HCT116 (cell line): ENCODE measurements around the gene VPS37B. TPM values are rescaled to one million over a fixed set of nuclear protein-coding genes. Genes with fewer than 3 reads are reported as not detected.

Source experiments
- ATAC-seq: fragments of 200-7000 bp; cut with Tn5 transposase; 2 replicates; pipeline ENCODE4 v1.9.1; 2020; ENCODE audit warnings: mild to moderate bottlenecking, moderate library complexity
- BruUV-seq: library from RNA; stranded (reverse); fragments of 400-500 nt; replicated peaks from 2 replicates; lab custom pipeline; 2021; lab: Mats Ljungman, UMichigan
- CTCF ChIA-PET: fragments of 300-600 bp; sonication (Branson Sonifier 250); formaldehyde crosslinking; loops from one replicate; lab custom pipeline; 2021; ENCODE audit warnings: antibody characterized with exemption; lab: Charles Lee
- POLR2A ChIA-PET: fragments of 300-600, 350-600 bp; sonication (Branson Sonifier 250); formaldehyde crosslinking; loops from one replicate; lab custom pipeline; 2021; ENCODE audit warnings: antibody characterized with exemption; lab: Charles Lee
- RAD21 ChIA-PET, 2 experiments: fragments of 300-600 bp; sonication (Branson Sonifier 250); formaldehyde crosslinking; loops; one replicate each; lab custom pipeline; 2023; ENCODE audit warnings: low total read pairs in 2 of 2; ENCODE audit not compliant: uncharacterized antibody in 2 of 2, unreplicated experiment in 2 of 2, low non-redundant PET in 1 of 2; lab: Charles Lee
- DNase-seq: peaks from one replicate; pipeline ENCODE4 v3.0.0-alpha.2; 2010; ENCODE audit warnings: low read depth, low spot score
- H2AFZ ChIP-seq: fragments of 200-600 bp; shearing (Covaris generic), sonication (generic); 2 replicates; pipeline ENCODE4 v1.6.1; 2017; ENCODE audit warnings: low read depth, mixed run types, mixed read lengths, antibody characterized with exemption, low read length; ENCODE audit not compliant: poor library complexity, severe bottlenecking
- H3K27ac ChIP-seq: 2 replicates; pipeline ENCODE4 v1.5.1; 2012; ENCODE audit warnings: low read depth, low read length
- H3K27me3 ChIP-seq: fragments of 200-600 bp; sonication (generic); 2 replicates; pipeline ENCODE4 v1.6.1; 2016; ENCODE audit warnings: mixed run types, low read length, mixed read lengths; ENCODE audit not compliant: insufficient read depth
- H3K36me3 ChIP-seq, 2 experiments: fragments of 200-500 bp in 1 of 2; fragments of 200-600 bp in 1 of 2; sonication (Bioruptor generic) in 1 of 2; sonication (generic) in 1 of 2; 2 replicates each; pipeline versions ENCODE4 v1.5.1 to v1.6.1; 2014 to 2016; ENCODE audit warnings: low read length in 2 of 2, inconsistent platforms in 1 of 2, mixed read lengths in 1 of 2, mixed run types in 1 of 2; ENCODE audit not compliant: insufficient read depth in 2 of 2, control insufficient read depth in 1 of 2
- H3K4me1 ChIP-seq, 2 experiments: fragments of 200-600 bp in 1 of 2; sonication (generic) in 1 of 2; 2 replicates each; pipeline versions ENCODE4 v1.5.1 to v1.6.1; 2012 to 2017; ENCODE audit warnings: low read length in 2 of 2, inconsistent platforms in 1 of 2, mild to moderate bottlenecking in 1 of 2, mixed read lengths in 1 of 2, mixed run types in 1 of 2, moderate library complexity in 1 of 2; ENCODE audit not compliant: insufficient read depth in 2 of 2, control insufficient read depth in 1 of 2
- H3K4me2 ChIP-seq: fragments of 200-600 bp; sonication (generic); 2 replicates; pipeline ENCODE4 v1.6.1; 2017; ENCODE audit warnings: mixed run types, low read length, mixed read lengths
- H3K4me3 ChIP-seq, 2 experiments: fragments of 200-600 bp in 1 of 2; sonication (generic) in 1 of 2; replicated peaks in 1 of 2; 2 replicates each; pipeline ENCODE4 v1.5.1; 2011 to 2016; ENCODE audit warnings: low read length in 2 of 2, control low read depth in 1 of 2, low read depth in 1 of 2, mild to moderate bottlenecking in 1 of 2, mixed read lengths in 1 of 2, mixed run types in 1 of 2
- H3K79me2 ChIP-seq: fragments of 200-600 bp; sonication (generic); 2 replicates; pipeline ENCODE4 v1.6.1; 2017; ENCODE audit warnings: mild to moderate bottlenecking, mixed run types, low read length, moderate library complexity, mixed read lengths; ENCODE audit not compliant: insufficient read depth
- H3K9ac ChIP-seq: fragments of 200-600 bp; sonication (generic); 2 replicates; pipeline ENCODE4 v1.6.1; 2016; ENCODE audit warnings: low read length, mixed read lengths
- H3K9me2 ChIP-seq: fragments of 200-600 bp; sonication (generic), shearing (Covaris generic); 2 replicates; pipeline ENCODE4 v1.6.1; 2017; ENCODE audit warnings: mixed run types, mild to moderate bottlenecking, moderate library complexity; ENCODE audit not compliant: insufficient read depth
- H3K9me3 ChIP-seq, 2 experiments: fragments of 200-500 bp in 1 of 2; fragments of 200-600 bp in 1 of 2; sonication (Bioruptor generic) in 1 of 2; sonication (generic) in 1 of 2; 2 replicates each; pipeline ENCODE4 v1.6.1; 2014 to 2017; ENCODE audit warnings: low read length in 2 of 2, mixed read lengths in 2 of 2, inconsistent platforms in 1 of 2, low read depth in 1 of 2, mild to moderate bottlenecking in 1 of 2, mixed run types in 1 of 2, moderate library complexity in 1 of 2; ENCODE audit not compliant: control insufficient read depth in 1 of 2, insufficient read depth in 1 of 2
- H4K20me1 ChIP-seq: fragments of 200-600 bp; sonication (generic), shearing (Covaris generic); 2 replicates; pipeline ENCODE4 v1.6.1; 2017; ENCODE audit warnings: mixed run types, mild to moderate bottlenecking, moderate library complexity; ENCODE audit not compliant: insufficient read depth
- CBX3 ChIP-seq: IDR thresholded peaks from 2 replicates; pipeline ENCODE4 v1.6.1; 2012; ENCODE audit warnings: low read depth
- POLR2AphosphoS5 ChIP-seq: IDR thresholded peaks from 2 replicates; pipeline ENCODE4 v1.6.1; 2011; ENCODE audit warnings: mild to moderate bottlenecking, low read depth, low read length, moderate library complexity
- TCF7L2 ChIP-seq: IDR thresholded peaks from 2 replicates; pipeline ENCODE4 v1.7.0; 2011; ENCODE audit warnings: borderline replicate concordance, inconsistent platforms; ENCODE audit not compliant: insufficient read depth, insufficient read length; ENCODE audit errors: extremely low read depth
- ZFX ChIP-seq: fragments of 450-650 bp; IDR thresholded peaks from 2 replicates; pipeline ENCODE4 v1.6.1; 2017
- intact Hi-C: fragments of 100-400 bp; cut with micrococcal nuclease; formaldehyde crosslinking; loops from 2 replicates; pipeline ENCODE4 v1.10.0; 2022
- total RNA-seq: library from RNA; stranded (reverse); gene quantifications from one replicate; pipeline ENCODE4 v1.2.1, GENCODE V29; 2021; ENCODE audit not compliant: unreplicated experiment
- TF ChIP-seq, protein P1 (sequence below): IDR thresholded peaks from 2 replicates; pipeline ENCODE4 v1.6.1; 2012

VPS37B gene
- total RNA-seq, 1 experiment from 2014 or later, result 55.0 TPM

DNA sequence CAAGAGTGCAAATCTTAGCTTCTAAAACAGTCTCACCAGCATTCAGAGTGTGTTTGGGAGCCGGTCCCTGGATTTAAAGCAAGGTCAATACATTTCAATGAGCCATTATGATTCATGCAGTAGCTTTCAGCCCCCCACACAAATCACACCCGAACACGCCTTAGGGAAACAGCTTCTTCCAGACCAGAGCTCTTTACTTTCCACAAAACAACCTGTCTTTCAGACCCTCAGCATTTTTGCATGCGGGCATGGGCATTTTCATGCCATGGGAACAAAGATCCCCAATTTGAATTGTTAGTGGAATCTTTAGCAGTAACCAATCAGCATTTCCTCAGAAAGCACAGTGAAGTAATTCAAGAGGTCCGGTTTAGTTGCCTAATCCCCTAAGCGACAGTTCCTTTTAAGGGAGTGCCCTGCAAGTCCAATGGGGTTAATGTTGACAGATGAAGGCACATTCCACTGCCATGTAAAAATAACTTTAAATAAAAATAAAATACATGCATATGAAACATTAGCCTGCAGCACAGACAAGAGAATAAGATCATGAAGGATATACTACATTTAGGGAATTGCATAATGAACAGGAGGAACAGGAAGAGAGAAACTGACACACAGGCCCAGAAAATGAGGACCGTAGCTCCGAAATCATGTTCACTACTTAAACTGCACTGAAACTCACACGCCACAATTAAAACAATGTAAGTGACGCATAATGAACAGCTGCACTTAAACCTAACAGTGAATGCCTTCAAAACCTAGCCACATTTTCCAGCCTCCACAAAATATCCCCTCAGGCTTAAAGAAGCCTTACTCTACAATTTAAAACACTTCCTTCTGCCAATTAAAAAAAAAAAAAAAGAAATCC lies 4.0 kb downstream of the VPS37B start:
- Histone ChIP-seq H3K27ac (peak overlapping the region; percentile 82; the same call in 1 of the 2 replicates), H4K20me1 (peaks cover 6% of the 10 kb centered on the region; the same call in 1 of the 2 replicates), H3K4me2 (peak overlapping the region; percentile 86), H3K4me3 (peak overlapping the region; percentile 3 to 33; a peak in 1 of 4 replicates), H3K36me3 (no peaks in the 10 kb centered on the region), H3K9me3 (no peaks in the 10 kb centered on the region), H3K4me1 (peaks cover 69 to 87% of the 10 kb centered on the region in 2 experiments), H3K79me2 (peaks cover 90% of the 10 kb centered on the region), H3K9me2 (no peaks in the 10 kb centered on the region), H3K27me3 (no peaks in the 10 kb centered on the region), H2AFZ (no peak overlapping the region), H3K9ac (peak overlapping the region; percentile 69)
- ATAC-seq (no peak), DNase-seq (no peak)
- ChIA-PET POLR2A (interaction anchor here (0.7 to 2.4 kb wide), 5 partner anchors 10 to 341 kb away, joined by 3 to 5 read pairs (median 3); partner anchors contain the start of genes MPHOSPH9 and MTRFR), CTCF (interaction anchor here (1.1 to 1.3 kb wide), 2 partner anchors 11 to 12 kb away, joined by 3 to 4 read pairs; no protein-coding TSS in a partner anchor), RAD21 (no interaction called here)
- TF ChIP-seq CBX3, result no peak
- no peak for TF ChIP-seq POLR2AphosphoS5
- no peak for TF ChIP-seq TCF7L2
- TF ChIP-seq, protein P1, sequence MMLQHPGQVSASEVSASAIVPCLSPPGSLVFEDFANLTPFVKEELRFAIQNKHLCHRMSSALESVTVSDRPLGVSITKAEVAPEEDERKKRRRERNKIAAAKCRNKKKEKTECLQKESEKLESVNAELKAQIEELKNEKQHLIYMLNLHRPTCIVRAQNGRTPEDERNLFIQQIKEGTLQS, result no peak
- TF ChIP-seq ZFX, result no peak
- intact Hi-C loops, result no loop called here
- no TSS peak for BruUV-seq
